ENCODE measurements around the gene USP15.

The USP15 gene

DNA sequence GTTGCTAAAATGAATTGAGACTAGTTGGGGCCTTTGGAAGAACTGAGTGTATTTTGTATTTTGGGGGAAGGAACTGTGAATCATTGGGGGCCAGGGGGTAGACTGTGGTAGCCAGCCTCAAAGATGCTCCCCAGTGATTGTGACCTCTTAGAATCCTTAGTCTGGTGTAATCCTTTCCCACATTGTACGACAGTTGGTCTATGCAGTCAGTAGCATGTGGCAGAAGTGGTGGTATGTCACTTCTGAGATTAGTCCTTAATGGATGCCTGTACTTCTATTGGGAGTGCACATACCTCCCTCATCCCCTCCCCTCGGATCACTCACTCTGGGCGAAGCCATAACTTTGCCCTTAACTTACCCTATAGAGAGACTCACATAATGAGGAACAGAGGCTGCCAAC lies 48.0 kb downstream of the USP15 start:
- TF ChIP-seq, protein P1, sequence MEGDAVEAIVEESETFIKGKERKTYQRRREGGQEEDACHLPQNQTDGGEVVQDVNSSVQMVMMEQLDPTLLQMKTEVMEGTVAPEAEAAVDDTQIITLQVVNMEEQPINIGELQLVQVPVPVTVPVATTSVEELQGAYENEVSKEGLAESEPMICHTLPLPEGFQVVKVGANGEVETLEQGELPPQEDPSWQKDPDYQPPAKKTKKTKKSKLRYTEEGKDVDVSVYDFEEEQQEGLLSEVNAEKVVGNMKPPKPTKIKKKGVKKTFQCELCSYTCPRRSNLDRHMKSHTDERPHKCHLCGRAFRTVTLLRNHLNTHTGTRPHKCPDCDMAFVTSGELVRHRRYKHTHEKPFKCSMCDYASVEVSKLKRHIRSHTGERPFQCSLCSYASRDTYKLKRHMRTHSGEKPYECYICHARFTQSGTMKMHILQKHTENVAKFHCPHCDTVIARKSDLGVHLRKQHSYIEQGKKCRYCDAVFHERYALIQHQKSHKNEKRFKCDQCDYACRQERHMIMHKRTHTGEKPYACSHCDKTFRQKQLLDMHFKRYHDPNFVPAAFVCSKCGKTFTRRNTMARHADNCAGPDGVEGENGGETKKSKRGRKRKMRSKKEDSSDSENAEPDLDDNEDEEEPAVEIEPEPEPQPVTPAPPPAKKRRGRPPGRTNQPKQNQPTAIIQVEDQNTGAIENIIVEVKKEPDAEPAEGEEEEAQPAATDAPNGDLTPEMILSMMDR (IDR thresholded peaks at IDR 0.05; ENCODE audit: insufficient read depth, low read depth, low read length, missing control alignments): no peak
- DNase-seq (ENCODE audit: low read depth): no peak
- H3K4me3 ChIP-seq (ENCODE audit: low read depth, low read length): no peak overlapping the region

DNA sequence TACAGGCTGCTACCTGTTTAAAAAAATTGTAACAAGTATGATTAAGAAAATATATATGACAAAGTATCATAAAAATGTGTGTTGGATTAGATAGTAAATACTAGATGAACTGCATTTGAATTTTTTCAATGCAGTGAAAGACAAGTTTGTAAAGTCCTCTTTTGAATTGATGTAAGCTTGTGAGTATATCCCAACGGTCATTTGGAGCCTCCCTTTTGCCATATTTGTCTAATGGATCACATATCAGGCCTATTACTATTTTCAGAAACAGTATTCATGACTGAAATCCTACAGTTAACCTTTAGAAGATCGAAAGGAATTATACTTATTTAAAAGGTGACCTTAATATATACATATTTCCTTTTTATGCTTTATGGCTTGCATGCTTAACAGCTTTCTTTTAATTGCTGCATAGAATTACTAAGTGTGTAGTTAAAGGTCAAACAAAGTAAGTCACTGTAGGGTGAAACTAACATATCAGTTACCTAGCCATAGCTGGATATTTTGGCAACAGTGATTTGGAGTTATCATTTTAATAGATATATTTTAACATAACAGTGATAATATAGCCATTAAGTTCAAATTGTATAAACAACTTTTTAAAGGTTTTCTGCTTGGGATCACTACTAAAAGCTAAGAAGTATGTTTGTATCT lies 53.6 kb downstream of the USP15 start:
- no peak for DNase-seq (ENCODE audit: low read depth)
- no peak overlapping the region for H3K4me3 ChIP-seq (ENCODE audit: low read depth, low read length)
- TF ChIP-seq, protein P1 (IDR thresholded peaks at IDR 0.05; ENCODE audit: insufficient read depth, low read depth, low read length, missing control alignments): no peak

DNA sequence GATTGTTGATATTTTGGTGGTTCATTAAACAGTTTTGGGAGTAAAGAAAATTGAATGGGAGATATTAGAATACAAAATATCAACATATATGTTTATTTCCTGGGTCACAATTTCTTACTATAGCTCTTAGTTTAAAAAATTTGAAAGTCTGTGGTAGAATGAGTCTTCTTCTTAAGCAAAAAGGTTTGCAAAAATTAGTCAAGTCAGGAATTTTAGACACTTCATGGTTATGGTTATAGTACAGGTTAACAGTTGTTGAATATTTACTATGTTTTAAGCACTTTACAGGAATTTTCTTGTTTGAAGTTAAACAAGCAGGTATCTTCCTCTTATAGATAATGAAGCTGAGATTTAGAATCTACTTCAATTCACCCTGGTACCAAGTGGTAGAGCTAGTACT lies 56.8 kb downstream of the USP15 start:
- H3K4me3 ChIP-seq (ENCODE audit: low read depth, low read length): no peak overlapping the region
- no peak for DNase-seq (ENCODE audit: low read depth)

DNA sequence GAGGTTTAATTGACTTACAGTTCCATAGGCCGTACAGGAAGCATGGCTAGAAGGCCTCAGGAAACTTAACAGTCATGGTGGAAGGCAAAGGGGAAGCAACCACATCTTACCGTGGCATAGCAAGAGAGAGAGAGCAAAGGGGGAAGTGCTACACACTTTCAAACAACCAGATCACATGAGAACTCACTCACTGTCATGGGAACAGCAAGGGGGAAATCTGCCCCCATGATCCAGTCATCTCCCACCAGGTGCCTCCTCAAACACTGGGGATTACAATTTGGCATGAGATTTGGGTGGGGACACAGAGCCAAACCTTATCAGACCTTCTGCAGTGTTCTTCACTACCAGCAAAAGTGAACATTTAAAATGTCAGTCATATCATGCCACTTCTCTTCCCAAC lies 58.9 kb downstream of the USP15 start:
- no peak overlapping the region for H3K4me3 ChIP-seq (ENCODE audit: low read depth, low read length)
- TF ChIP-seq, protein P1 (IDR thresholded peaks at IDR 0.05; ENCODE audit: insufficient read depth, low read depth, low read length, missing control alignments): no peak

More for the DNA sequence above, 56.8 kb downstream of the USP15 start:
- TF ChIP-seq, protein P1 (IDR thresholded peaks at IDR 0.05; ENCODE audit: insufficient read depth, low read depth, low read length, missing control alignments): no peak

DNA sequence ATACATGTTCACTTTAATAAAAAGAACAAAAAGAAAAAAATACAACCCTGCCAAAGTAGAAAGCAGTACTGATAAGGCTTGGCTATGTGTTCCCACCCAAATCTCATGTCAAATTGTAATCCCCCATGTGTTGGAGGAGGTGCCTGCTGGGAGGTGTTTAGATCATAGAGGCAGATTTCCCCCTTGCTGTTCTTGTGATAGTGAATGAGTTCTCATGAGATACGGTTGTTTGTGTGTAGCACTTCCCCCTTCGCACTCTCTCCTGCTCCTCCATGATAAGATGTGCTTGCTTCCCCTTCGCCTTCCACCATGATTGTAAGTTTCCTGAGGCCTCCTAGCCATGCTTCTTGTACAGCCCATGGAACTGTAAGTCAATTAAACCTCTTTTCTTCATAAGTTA lies 59.9 kb downstream of the USP15 start:
- H3K4me3 ChIP-seq (ENCODE audit: low read depth, low read length): no peak overlapping the region
- TF ChIP-seq, protein P1 (IDR thresholded peaks at IDR 0.05; ENCODE audit: insufficient read depth, low read depth, low read length, missing control alignments): no peak
- DNase-seq (ENCODE audit: low read depth): no peak

More for the DNA sequence above, 58.9 kb downstream of the USP15 start:
- DNase-seq (ENCODE audit: low read depth): no peak

DNA sequence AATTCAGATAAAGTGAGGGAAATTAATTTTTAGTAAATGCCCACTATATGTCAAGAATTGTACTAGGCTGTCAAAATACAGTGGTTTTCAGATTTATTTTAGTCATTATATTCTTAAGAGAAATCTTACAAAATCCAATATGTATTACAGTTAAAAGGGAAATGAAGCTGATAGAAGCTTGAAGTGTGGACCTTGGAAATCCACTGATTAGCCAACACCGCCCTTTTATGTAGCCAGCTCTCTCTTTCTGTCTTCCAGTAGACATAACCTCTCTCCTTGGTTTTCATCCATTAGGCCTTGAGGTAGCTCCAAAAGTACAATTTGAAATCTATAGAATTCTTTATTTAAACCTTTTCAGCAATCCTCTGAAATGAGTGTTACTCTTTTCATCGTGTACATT lies 63.2 kb downstream of the USP15 start:
- no peak overlapping the region for H3K4me3 ChIP-seq (ENCODE audit: low read depth, low read length)
- no peak for DNase-seq (ENCODE audit: low read depth)
- TF ChIP-seq, protein P1 (IDR thresholded peaks at IDR 0.05; ENCODE audit: insufficient read depth, low read depth, low read length, missing control alignments): no peak
